Ureter (tissue), 1 donor: ENCODE data around the gene CCR7. TPM values are rescaled to one million over a fixed set of nuclear protein-coding genes. Genes with fewer than 3 reads are reported as not detected.
A peak's percentile ranks its signal among the peaks of the same experiment; 100 is the strongest.

ENCODE experiments used
- DNase-seq: peaks from one replicate; pipeline ENCODE4 v3.0.0-alpha.2; 2020; ENCODE audit warnings: low spot score
- total RNA-seq: library from RNA; stranded (reverse); gene quantifications from one replicate; pipeline ENCODE4 v1.2.4, GENCODE V29; 2023
- donor health status: DM: yes; HTN: yes; CAD: no.

Gene CCR7
- total RNA-seq, 1 donor from 2014 or later, result 0.57 TPM

- no peak for DNase-seq
Observed at GRCh38 chr17:40535924-40536294, 29.4 kb downstream of the CCR7 start.

GRCh38 chr17:40535438-40535837 lies 29.8 kb downstream of the CCR7 start:
- no peak for DNase-seq

- DNase-seq, result no peak
Observed at GRCh38 chr17:40534371-40535189, 30.7 kb downstream of the CCR7 start.

- DNase-seq, result no peak
Observed at GRCh38 chr17:40533896-40534295, 31.4 kb downstream of the CCR7 start.

GRCh38 chr17:40532520-40533253 lies 32.6 kb downstream of the CCR7 start:
- DNase-seq, result peak; percentile 40

GRCh38 chr17:40531051-40531991 lies 34.0 kb downstream of the CCR7 start:
- no peak for DNase-seq

GRCh38 chr17:40530531-40530994 lies 34.7 kb downstream of the CCR7 start:
- DNase-seq, result no peak

GRCh38 chr17:40529991-40530390 lies 35.3 kb downstream of the CCR7 start:
- no peak for DNase-seq

GRCh38 chr17:40528692-40529417 lies 36.4 kb downstream of the CCR7 start:
- DNase-seq, result no peak

GRCh38 chr17:40526668-40527067 lies 38.6 kb downstream of the CCR7 start:
- no peak for DNase-seq

- no peak for DNase-seq
Observed at GRCh38 chr17:40525294-40525693, 40.0 kb downstream of the CCR7 start.

GRCh38 chr17:40524243-40524965 lies 40.9 kb downstream of the CCR7 start:
- no peak for DNase-seq

- DNase-seq, result no peak
Observed at GRCh38 chr17:40522961-40523310, 42.3 kb downstream of the CCR7 start.

- DNase-seq, result no peak
Observed at GRCh38 chr17:40522250-40522960, 42.9 kb downstream of the CCR7 start.

- no peak for DNase-seq
Observed at GRCh38 chr17:40520991-40521453, 44.2 kb downstream of the CCR7 start.

GRCh38 chr17:40519089-40519775 lies 46.0 kb downstream of the CCR7 start:
- DNase-seq, result no peak

GRCh38 chr17:40518401-40519088 lies 46.7 kb downstream of the CCR7 start:
- DNase-seq, result no peak

- no peak for DNase-seq
Observed at GRCh38 chr17:40517981-40518380, 47.3 kb downstream of the CCR7 start.

GRCh38 chr17:40517286-40517662 lies 48.0 kb downstream of the CCR7 start:
- DNase-seq, result no peak
